Stimulated activated CD8-positive, alpha-beta memory T cell treated with anti-CD3 and anti-CD28 coated beads, Interleukin-4, amount 100 ng/mL, for 1 hour (primary cell): ENCODE measurements around the gene EVL.

Experiments used
- DNase-seq, 2 donors: peaks; one replicate each; pipeline ENCODE4 v3.0.0-alpha.2; 2020; ENCODE audit warnings: low read depth in 2 of 2, low spot score in 1 of 2

The EVL gene

GRCh38 chr14:100065942-100066574 lies 836 bp downstream of the EVL start:
- DNase-seq, result peak in 1 of 2 donors; percentile 73

- no peak for DNase-seq
Measured at GRCh38 chr14:100066962-100067361, 1.7 kb downstream of the EVL start.

GRCh38 chr14:100067481-100067880 lies 2.3 kb downstream of the EVL start:
- no peak for DNase-seq

- peak; percentile 76 to 80 for DNase-seq
Measured at GRCh38 chr14:100067971-100068959, 3.0 kb downstream of the EVL start.

GRCh38 chr14:100069161-100069800 lies 4.1 kb downstream of the EVL start:
- DNase-seq, result no peak

- no peak for DNase-seq
Measured at GRCh38 chr14:100070310-100070709, 5.1 kb downstream of the EVL start.

- DNase-seq, result no peak
Measured at GRCh38 chr14:100071545-100071944, 6.3 kb downstream of the EVL start.

- DNase-seq, result no peak
Measured at GRCh38 chr14:100072783-100073346, 7.6 kb downstream of the EVL start.

GRCh38 chr14:100073576-100074430 lies 8.6 kb downstream of the EVL start:
- no peak for DNase-seq

GRCh38 chr14:100074431-100075100 lies 9.3 kb downstream of the EVL start:
- no peak for DNase-seq

GRCh38 chr14:100075681-100076080 lies 10.5 kb downstream of the EVL start:
- no peak for DNase-seq

- DNase-seq, result no peak
Measured at GRCh38 chr14:100076133-100076532, 10.9 kb downstream of the EVL start.

- DNase-seq, result no peak
Measured at GRCh38 chr14:100076606-100077005, 11.4 kb downstream of the EVL start.

- DNase-seq, result no peak
Measured at GRCh38 chr14:100077441-100077840, 12.2 kb downstream of the EVL start.

GRCh38 chr14:100078216-100078803 lies 13.1 kb downstream of the EVL start:
- no peak for DNase-seq

- DNase-seq, result peak; percentile 61 to 71
Measured at GRCh38 chr14:100078997-100079725, 13.9 kb downstream of the EVL start.

GRCh38 chr14:100079726-100080005 lies 14.4 kb downstream of the EVL start:
- no peak for DNase-seq

GRCh38 chr14:100080206-100080605 lies 15.0 kb downstream of the EVL start:
- no peak for DNase-seq

GRCh38 chr14:100081997-100082625 lies 16.9 kb downstream of the EVL start:
- DNase-seq, result no peak
